Fibroblast of peridontal ligament (primary cell): Measurements from ENCODE around the gene RNF115.
"Not testable (repeated sequence)": the region's sequence is repeated elsewhere in the genome, so short reads cannot be mapped to it uniquely, and the experiment has no call there.

Source experiments
- DNase-seq: peaks from one replicate; pipeline ENCODE4 v3.0.0-alpha.2; 2010; ENCODE audit errors: extremely low read depth

The RNF115 gene

GRCh38 chr1:145827966-145828365, 4.1 kb upstream of the RNF115 start:
- DNase-seq: no peak

DNA sequence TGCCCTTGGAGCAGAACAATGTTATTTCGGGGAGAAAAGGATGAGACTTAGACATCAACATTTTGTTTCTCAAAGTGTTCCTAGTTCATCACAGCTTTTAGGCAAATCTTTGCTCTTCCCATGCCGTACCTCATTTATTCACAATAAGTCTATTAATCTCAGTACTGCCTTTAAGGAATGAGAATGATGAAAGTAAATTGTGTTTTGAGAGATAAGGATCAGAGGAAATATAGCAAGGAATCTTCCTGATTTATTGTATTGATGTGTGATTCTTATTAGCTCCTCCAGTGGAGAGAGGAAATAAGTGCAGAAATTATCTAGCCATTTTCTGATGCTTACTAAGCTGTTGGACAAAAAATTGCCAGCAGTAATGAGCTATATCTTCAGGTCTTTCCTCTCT, 2.1 kb upstream of the RNF115 start:
- no peak for DNase-seq

GRCh38 chr1:145824499-145824842, 576 bp upstream of the RNF115 start:
- DNase-seq: no peak

GRCh38 chr1:145822779-145823331, 1.0 kb downstream of the RNF115 start:
- not testable (repeated sequence) for DNase-seq

DNA sequence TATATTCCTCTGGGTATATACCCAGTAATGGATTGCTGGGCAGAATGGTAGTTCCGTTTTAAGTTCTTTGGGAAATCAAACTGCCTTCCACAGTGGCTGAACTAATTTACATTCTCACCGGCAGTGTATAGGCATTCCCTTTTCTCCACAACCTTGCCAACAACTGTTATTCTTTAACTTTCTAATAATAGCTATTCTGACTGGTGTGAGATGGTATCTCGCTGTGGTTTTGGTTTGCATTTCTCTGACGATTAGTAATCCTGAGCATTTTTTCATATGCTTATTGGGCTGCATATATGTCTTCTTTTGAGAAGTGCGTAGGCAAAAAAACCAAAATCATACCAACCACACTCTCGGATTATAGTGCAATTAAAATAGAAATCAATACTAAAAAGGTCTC, 5.8 kb downstream of the RNF115 start:
- DNase-seq: peak; percentile 79

DNA sequence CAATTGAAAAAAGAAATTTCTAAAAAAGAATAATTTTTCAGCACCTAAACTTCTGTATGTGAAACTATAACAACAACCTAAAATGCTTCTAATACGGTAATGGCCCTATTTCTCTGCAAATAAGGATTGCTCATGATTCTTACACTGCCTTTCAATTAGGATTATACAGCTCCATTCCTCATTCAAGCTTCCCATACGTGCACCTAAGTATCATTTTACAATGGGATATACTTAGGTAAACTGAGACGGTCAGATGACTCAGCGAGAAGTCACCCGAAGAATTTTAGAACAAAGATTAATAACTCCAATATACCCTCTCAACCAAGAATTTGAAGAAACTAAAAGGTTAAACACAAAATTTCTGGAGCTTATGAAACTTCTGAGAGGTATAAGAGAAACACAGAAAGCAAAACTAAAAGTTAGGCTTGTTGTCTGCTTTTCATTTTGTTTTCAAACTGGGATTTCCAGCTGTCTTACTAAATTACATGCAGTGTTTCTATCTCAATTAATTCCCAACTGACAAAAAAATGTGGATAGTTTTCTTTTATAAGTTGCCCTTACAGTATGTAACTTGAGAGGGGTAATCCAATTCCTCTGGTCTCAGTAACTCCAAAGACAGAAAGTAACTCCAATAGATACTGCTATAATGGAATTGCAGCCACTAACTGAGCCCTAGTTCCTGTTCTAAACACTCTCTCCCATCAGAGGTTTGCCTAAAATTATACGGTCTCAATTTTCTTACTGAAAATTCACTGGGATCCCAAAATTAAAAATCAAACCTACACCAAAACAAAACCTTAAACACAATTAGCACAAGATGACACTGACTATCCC, 10.7 kb downstream of the RNF115 start:
- DNase-seq: peak; percentile 12

DNA sequence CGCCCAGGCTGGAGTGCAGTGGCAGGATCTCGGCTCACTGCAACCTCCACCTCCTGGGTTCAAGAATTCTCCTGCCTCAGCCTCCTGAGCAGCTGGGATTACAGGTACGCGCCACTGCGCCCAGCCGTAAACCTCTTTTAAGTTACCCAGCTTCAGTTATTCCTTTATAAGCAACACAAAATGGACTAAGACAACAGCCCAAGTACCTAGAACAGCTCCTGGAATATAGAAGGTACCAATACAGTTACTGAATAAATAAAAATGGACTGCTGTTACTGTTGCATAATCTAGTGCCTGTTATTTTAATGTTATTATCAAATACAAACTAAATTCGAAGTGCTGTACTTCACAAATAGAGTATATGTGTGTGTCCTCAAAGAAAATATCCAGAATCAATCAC, 17.1 kb downstream of the RNF115 start:
- DNase-seq: no peak

DNA sequence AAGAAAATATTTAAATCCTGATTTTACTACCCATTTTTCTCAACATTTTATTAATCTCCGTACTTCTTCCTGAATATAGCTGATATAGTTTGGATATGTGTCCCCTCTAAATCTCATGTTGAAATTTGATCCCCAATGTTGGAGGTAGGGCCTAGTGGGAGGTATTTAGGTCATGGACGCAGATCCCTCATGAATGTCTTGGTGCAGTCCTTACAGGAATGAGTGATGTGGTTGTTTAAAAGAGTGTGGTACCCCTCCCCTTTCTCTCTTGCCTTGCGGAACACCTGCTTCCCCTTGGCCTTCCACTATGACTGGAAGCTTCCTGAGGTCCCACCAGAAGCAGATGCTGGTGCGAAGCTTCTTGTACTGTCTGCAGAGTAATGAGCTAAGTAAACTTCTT, 17.5 kb downstream of the RNF115 start:
- no peak for DNase-seq

GRCh38 chr1:145805057-145805456, 18.8 kb downstream of the RNF115 start:
- DNase-seq: peak; percentile 54

DNA sequence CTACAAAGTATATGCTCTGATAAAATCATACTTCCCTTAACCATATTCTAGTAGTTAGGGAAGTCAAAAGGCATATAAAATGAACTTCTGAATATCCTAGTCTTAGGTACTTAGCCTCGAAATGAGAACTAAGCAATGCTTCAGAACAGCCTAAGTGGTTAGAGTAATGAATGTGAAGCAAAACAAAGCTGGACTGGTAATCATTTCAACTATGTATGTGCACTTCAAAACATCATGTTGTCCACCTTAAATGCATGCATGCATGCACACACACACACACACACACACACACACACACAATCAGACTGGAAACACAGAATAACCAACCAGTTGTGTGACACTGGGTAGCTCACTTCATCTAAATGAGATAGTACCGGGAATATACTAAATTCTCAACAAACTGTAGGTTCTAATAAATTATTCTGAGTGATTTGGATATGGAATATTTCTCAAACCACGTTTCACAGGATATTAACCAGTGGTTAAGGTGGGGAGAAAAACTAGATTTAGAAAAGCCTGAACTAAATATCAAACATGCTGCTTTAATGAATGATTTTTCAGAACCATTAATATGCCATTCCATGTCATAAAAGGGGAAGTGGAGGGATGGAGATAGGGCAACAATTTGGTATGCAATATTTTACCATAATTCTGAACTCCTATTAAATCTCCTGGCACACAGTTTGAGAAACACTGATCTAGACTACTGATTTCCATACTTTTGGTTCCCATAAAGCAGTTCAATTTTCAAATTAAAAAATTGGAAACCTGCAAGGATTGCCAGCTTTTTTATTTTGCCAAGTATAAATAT, 19.5 kb downstream of the RNF115 start:
- DNase-seq: no peak

DNA sequence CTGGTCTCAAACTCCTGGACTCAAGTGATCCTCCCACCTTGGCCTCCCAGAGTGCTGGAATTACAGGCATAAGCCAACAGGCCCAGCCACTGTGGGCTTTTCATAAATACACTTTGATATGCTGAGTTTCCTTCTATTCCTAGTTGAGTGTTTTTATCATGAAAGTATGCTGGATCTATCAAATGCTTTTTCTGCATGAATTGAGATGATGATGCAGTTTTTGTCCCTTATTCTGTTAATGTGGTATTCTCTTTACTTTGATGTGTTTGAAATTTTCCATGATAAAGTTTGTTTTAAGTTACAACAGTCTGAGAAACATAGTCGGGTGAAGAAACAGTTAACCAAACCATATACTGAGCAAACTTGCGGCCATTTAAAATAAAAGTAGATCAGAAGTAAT, 24.1 kb downstream of the RNF115 start:
- DNase-seq: no peak

DNA sequence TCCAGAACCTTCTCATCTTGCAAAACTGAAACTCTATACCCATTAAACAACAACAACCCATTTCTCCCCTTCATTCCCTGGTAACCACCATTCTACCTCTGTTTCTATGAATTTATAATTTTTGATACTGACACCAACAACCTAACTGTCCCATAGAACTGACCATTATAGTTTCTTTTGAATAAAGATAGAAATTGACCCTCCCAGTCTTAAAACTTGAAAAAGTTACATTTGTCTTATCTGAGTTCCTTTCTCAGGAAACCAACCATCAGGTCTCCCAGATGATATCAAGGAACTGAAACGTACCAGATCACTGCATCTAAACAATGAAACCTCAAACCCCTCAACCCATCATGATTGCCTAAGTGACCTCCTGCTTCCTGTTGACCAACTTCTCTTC, 27.1 kb downstream of the RNF115 start:
- no peak for DNase-seq

GRCh38 chr1:145795257-145795881, 28.5 kb downstream of the RNF115 start:
- no peak for DNase-seq

GRCh38 chr1:145792484-145792883, 31.4 kb downstream of the RNF115 start:
- no peak for DNase-seq

DNA sequence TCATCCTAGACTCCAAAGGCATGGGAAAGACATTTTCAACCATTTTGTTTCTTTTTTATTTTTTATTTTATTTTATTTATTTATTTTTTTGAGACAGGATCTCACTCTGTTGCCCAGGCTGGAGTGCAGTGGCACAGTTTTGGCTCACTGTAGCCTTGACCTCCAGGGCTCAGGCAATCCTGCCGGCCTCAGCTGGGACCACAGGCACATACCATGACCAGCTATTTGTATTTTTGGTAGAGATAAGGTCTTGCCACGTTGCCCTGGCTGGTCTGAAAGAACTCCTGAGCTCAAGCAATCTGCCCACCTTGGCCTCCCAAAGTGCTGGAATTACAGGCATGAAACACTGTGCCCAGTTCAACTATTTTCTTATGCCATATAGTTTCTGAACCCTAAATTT, 32.0 kb downstream of the RNF115 start:
- not testable (repeated sequence) for DNase-seq

DNA sequence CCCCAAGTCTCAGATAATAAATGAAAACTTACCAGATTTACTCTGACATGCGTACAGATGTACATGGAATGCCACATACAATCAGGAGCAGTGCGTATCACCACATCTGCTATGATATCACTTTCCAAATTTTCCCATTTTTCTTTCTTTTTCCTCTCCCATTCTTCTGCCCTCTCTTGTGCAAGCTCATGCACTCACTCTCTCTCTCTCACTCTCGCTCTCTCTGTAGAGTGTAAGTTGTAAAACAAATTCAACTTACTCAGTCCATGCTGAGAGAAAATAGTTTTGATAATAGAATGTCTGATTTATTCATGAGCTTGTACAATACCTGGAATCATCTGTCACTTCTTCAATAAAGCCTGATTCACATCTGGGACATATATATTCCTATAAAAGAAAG, 35.3 kb downstream of the RNF115 start:
- DNase-seq: no peak

DNA sequence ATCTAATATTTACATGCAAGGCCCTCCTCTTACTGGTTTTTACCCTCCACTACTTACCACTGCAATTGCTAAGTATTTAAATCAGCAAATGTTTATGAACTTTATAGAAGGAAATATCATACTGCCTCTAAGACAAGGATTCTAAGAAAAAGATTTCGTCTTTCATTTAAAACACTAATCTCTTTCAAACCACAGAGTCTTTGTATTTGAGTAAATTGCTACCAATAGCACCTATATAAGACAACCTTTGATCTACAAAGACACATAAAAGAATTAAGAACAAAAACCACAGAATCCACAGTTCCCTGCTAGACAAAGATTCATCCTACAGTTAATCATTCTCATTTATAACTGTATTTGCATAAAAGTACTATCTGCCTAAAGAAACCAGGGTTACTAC, 37.6 kb downstream of the RNF115 start:
- DNase-seq: peak; percentile 15

DNA sequence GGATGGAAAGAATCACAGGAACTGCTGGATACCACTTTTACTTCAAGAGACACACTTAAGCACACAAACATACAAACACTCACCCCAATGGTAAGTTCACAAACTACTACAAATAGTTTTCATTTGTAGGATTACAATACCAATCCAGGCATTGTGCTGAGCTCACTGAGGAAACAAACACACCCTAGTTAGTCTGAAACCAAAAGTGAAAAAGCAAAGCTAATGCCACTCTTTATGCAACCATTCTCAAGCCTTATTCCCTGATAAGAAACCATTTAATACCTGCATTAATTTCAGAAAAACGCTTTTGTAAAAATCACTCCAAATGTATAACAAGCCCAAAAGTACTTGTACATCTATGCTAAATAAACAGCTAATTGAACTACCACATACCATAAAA, 38.3 kb downstream of the RNF115 start:
- DNase-seq: peak; percentile 30

DNA sequence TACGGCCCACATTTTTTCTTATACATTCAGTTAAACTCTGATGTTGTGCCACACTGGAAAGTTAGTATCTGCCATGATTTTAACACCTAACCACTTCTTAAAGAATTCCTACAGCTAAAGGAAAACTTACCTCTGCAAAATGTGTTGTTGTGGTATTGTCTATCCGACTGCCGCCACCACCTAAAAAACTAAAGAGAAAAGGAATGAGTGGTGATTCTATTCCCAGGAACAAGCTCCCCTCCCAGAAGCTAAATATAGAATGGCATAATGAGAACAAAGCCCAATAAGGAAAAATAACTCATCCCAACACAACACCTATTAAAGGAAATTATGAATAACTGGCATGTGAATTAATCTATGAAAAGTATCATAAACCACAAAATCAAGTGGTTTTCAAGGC, 39.5 kb downstream of the RNF115 start:
- no peak for DNase-seq

DNA sequence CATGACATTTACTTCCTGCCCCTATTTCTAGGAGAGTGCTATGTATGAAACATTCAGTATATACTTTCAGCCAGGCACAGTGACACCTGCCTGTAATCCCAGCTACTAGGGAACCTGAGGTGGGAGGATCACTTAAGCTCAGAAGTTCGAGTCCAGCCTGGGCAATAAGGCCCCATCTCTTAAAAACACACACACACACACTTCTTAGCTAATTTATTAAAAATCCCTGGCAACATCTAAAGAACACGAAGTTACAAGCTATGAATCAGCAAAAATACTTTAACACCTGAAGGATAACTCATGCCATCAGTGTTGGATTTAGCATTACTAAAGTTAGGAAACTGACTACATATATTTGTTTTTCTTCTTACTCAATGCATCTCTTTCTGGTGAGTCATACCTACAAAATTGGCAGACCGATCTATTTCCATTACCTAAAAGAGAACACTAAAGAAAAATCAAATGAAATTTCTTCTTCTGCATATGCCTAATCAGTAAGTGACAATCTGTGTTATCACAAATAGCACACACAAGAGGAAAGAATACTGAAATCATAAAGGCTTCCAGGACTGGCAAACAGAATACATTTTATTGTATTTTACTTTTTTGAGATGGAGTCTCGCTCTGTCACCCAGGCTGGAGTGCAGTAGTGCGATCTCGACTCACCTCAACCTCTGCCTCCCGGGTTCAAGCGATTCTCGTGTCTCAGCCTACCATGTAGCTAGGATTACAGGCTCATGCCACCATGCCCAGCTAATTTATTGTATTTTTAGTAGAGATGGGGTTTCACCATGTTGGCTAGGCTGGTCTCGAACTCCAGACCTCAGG, 41.4 kb downstream of the RNF115 start:
- DNase-seq: peak; percentile 93

GRCh38 chr1:145778146-145778540, 45.8 kb downstream of the RNF115 start:
- peak; percentile 67 for DNase-seq
